ENCODE data around the gene IFFO2.

DNA sequence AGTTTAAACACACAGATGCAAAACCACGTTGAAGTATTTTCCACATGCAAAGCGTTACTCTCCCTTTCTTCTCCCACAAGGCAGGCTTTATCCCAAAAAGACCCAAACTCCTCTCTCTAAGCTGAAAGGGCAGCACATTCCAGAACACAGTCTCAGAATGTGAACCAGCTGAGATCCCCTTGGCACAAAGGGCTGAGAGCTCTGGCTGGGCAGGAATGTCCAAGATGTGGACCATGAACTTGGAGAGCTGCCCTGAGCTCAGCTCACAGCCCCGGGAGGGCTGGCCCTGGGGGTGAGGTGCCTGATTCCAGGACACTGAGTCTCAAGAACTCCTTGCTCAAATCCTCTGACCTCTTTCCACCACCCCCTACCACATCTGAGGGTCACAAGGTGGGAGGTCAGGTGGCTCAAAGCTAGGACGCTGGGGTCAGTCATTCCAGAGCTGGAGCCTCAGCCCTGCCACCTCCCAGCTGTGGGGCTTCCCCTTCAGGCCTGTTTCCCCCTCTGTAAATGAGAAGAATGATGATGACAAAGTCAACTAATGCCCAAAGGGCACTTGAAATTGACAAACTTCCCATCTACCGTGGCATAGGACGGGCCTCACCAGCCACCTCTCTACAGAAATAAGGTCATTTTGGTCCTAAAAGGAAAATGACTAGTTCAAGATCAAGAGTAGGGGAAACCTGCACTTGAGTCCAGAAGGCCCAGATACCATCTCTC is 65.6 kb downstream of the IFFO2 start:
- TF ChIP-seq, protein P1, sequence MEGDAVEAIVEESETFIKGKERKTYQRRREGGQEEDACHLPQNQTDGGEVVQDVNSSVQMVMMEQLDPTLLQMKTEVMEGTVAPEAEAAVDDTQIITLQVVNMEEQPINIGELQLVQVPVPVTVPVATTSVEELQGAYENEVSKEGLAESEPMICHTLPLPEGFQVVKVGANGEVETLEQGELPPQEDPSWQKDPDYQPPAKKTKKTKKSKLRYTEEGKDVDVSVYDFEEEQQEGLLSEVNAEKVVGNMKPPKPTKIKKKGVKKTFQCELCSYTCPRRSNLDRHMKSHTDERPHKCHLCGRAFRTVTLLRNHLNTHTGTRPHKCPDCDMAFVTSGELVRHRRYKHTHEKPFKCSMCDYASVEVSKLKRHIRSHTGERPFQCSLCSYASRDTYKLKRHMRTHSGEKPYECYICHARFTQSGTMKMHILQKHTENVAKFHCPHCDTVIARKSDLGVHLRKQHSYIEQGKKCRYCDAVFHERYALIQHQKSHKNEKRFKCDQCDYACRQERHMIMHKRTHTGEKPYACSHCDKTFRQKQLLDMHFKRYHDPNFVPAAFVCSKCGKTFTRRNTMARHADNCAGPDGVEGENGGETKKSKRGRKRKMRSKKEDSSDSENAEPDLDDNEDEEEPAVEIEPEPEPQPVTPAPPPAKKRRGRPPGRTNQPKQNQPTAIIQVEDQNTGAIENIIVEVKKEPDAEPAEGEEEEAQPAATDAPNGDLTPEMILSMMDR (IDR thresholded peaks at IDR 0.05; ENCODE audit: low read length) = no peak
- no peak for TF ChIP-seq EZH2 (IDR thresholded peaks at IDR 0.05; ENCODE audit: borderline replicate concordance, low read length)

Data from OCI-LY1 (cell line).